IPS-NIHi11 (cell line): ENCODE data around the gene TTC7B.
"Not testable (repeated sequence)": the region's sequence is repeated elsewhere in the genome, so short reads cannot be mapped to it uniquely, and the experiment has no call there.

Source experiments
- DNase-seq: peaks from one replicate; pipeline ENCODE4 v3.0.0; 2012; ENCODE audit warnings: mixed read lengths, low spot score

The TTC7B gene

DNA sequence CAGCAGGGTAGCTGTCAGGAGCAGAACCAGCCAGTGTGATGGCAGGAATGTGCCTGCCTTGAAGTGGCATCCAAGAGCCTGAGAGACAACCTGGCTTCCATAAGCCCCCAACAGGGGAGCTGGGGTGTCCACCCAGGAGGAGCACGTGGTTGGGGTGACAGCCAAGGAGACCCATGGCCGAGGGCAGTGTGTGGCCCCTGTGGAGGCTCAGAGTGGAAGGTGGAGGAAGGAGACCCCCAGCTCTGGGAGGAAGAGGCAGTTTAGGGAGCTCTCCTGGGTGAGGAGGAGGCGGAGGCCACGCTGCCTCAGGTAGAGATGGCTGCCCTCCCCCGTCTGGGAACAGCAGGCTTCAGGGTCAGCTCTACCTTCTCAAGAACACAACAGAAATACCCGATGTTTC is 272.4 kb downstream of the TTC7B start:
- DNase-seq = no peak

GRCh38 chr14:90541076-90541634 is 275.1 kb downstream of the TTC7B start:
- no peak for DNase-seq

DNA sequence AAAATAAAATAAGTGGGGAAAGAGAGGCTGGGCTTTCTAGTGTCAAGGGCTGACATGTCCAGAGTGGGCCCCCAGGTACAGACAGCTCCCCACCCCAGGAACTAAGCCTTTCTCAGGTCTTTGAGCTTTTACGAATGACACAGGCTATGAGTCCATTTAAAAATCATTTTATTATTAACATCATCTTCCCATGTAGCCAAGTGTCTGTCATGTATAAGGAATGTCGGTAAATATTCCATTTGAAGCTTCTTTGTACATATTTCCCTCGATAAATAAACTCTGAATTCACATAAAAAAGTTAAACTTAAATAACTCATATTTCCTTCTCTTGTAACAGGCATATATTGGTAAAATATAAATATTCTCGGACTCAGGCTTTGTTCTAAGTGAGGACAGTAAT is 275.8 kb downstream of the TTC7B start:
- no peak for DNase-seq

DNA sequence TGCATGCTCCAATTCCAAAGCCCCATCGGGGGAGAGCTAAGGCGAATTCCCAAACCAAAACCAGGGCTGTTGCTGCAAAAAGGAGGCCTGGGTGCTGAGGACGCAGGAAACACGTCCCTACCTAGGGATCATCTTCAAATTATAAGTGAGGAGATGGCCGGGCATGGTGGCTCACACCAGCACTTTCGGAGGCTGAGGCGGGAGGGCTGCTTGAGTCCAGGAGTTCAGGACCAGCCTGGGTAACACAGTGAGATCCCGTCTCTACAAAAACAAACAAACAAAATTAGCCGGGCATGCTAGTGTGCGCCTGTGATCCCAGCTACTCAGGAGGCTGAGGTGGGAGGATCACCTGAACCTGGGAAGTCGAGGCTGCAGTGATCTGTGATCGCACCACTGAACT is 276.2 kb downstream of the TTC7B start:
- no peak for DNase-seq

DNA sequence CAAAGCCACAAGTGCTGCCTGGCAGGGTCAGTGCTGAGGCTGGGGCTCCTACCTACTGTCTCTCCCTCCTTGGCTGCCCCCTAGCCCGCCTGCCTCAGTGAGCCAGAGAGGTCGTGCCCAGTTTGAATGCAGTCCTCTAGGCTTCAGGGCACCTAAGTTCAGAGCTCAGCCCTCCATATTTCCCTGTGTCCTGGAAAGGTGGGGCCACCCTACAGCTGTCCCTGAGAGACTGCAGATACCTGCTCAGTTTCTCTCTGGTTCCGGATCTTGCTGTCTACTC is 276.8 kb downstream of the TTC7B start:
- DNase-seq = no peak

DNA sequence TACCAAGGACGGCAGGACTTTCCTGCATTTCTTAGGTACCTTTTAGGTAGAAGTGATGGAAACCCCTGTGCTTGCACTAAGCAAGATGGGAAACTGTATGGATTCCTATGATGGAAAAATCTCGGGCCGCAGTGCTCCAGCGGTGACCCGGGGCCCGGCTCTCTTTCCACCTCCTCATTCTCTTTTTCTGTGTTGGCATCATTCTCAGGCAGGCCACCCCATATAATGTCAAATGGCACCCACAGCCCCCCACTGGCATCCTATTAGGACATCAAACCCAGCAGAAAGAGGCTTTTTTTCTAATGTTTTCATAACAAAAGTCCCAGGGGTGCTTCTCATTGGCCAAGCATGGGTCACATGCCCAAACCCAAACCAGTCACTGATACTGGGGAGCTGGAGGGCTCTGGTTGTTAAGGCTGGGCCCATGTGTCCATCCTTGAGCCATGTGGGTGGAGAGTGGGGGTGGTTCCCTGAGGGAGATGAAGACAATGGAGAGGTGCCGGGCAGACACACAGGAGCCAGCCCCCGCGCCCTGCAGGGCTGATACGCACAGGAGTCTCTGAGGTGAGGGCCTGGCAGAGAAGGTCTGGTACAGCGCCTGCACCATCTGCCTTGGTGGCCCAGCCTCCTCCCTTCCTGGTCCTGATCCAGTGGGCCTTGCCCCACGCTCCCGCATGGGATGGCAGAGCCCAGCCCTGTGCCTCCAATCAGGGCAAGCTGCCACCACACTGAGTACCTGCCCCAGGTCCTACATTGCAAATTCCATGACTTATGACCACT is 277.3 kb downstream of the TTC7B start:
- DNase-seq = no peak

GRCh38 chr14:90538095-90538494 is 278.1 kb downstream of the TTC7B start:
- no peak for DNase-seq

GRCh38 chr14:90536511-90537191 is 279.6 kb downstream of the TTC7B start:
- DNase-seq = no peak

DNA sequence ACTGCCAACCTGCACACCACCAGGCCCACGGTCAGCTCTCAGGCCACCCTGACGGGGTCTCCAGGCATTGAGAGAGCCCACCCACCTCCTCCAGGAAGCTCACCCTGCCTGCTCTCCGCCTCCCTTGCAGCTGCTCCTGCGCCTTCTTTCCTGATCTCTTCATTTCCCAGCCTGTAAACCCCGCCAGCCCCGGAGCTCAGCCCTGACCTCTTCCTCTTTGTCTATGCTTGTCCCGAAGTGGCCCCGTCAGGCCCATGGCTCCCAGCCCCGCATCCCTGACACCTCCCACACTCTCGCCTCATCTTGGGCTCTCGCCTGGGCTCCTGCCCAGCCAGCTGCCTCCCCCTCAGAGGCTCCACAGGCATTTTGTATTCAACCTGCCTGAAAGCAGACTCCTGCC is 280.1 kb downstream of the TTC7B start:
- no peak for DNase-seq

GRCh38 chr14:90535556-90536090 is 280.6 kb downstream of the TTC7B start:
- no peak for DNase-seq

DNA sequence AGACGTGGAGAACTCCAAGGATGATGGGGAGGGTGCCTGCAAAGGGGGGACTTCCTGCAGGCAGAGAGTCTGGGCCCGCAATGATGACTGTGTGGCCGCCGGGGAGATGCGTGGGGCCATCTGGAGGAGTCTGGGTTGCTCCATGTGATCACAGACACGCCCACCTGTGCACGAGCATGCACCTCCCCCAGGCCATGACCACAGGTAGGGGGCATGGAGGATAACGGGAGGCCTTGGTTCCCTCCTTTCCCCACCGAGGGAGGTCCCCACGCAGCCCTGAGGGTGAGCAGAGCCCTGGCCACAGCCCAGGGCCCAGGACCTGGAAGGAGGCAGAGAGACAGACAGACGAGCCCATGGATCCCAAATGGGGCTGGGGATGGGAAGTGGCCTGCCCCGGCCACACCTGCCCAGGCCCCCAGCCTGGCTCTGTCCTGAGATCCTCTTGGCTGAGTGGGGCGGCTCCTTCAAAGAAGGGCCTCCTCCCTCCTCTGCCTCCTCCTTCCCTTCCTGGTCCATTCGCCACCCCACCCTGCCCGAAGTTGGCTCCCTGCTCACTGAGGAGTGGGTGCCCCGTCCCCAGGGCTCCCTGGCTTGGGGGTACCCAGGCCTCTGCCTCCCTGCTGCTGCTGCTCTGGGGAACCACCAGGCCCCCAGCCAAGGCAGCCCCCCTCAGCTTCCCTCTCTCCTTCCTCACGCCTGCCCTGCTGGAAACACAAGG is 281.2 kb downstream of the TTC7B start:
- no peak for DNase-seq

GRCh38 chr14:90534091-90534837 is 282.0 kb downstream of the TTC7B start:
- DNase-seq = no peak

DNA sequence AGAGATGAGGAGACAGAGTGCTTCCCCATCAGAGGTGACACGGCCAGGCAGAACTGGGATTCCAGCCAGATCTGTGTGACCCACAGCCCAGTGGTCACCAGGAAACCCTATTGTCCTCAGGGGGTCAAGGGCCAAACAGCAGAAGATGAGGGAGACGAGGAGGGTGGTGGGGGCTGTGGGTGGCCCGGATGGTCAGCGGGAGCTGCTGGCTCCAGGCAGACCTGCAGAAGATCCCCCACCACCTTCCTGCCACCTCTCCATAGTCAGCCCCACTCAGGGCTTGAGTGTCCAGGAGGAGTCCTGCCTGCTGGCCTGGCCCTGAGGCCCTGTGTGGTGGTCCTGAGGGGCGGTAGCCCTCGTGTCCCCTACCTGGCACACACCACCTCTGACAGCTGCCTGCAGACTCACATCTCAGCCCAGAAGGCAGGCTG is 282.6 kb downstream of the TTC7B start:
- DNase-seq = no peak

- DNase-seq = no peak
Observed at GRCh38 chr14:90532826-90533525, 283.3 kb downstream of the TTC7B start.

DNA sequence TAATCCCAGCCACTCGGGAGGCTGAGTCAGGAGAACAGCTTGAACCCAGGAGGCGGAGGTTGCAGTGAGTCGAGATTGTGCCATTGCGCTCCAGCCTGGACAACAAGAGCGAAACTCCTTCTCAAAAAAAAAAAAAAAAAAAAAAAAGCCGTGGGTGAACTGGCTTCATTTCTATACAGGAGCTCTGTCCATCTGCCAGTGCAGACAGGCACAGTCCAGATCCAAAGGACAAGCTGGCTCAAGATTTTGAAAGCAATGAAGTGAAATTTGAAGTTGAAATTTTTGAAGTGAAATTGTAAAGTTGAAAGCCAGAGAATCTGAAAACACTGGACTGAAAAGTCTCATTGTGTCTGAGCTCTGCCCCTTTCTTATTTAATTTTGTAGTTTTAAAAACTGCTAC is 284.7 kb downstream of the TTC7B start:
- no peak for DNase-seq

GRCh38 chr14:90530523-90530922 is 285.7 kb downstream of the TTC7B start:
- no peak for DNase-seq

DNA sequence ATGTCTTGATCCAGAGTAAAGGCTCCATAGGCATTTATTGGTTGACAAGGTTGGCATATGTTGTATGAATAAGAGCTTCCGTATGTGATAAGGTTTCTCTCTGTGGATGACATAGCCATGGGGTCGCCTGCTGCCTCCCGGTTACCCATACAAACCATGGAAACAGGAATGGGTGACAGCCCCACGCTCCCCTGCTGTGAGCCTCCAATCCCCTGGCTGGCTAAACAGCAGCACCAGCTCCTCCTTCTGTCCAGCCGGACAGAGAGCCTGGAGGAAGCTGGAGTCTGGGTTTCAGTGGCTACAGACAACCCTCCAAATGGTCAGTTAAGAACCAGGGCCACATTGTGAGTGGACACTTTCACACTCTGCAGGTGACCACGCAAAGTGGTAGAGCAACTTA is 288.3 kb downstream of the TTC7B start:
- DNase-seq = no peak

DNA sequence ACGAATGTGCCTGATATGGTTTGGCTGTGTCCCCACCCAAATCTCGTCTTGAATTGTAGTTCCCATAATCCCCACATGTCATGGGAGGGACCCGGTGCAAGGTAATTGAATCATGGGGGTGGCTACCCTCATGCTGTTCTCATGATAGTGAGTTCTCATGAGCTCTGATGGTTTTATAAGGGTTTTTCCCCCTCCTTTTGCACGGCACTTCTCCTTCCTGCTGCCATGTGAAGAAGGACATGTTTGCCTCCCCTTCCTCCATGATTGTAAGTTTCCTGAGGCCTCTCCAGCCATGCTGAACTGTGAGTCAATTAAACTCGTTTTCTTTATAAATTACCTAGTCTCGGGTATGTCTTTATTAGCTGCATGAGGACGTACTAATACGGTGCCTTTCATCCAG is 289.7 kb downstream of the TTC7B start:
- DNase-seq = not testable (repeated sequence)

DNA sequence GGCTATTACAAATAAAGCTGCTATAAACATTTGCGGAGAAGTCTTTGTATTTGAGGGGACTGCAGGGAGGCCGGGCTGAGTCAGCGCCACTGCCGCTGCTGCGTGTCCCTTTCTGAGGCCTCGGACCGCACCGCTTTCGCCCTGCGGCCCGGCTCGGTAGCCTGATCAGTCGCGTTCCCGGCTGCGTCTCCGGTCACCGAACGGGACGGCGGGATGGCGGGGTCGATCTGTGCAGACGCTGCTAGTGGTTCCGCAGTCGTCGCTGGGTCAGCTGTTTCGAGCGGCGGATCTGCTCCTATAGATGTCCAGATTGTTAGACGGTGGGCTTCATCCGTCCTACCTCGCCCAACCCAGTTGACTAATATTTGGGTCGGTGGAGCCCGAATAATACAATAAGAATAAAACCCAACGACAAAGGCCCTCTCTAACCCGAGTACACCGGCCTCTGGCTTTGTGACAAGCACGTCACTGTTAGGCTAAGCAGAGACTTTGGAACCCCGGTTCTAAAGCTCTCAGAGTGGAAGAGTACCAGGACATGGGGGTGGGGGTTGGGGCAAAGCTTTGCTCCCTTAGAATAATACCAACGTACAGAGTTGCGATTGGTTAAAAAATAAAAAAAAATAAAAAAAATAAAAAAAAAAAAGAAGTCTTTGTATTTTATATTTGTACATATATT is 290.7 kb downstream of the TTC7B start:
- DNase-seq = not testable (repeated sequence)

- DNase-seq = no peak
Observed at GRCh38 chr14:90523961-90524875, 292.0 kb downstream of the TTC7B start.
